HepG2 (cell line): ENCODE data around the gene POU6F1. TPM values are rescaled to one million over a fixed set of nuclear protein-coding genes. Genes with fewer than 3 reads are reported as not detected.

ENCODE experiments used
- ATAC-seq: fragments of 200-7000 bp; cut with Tn5 transposase; 3 replicates; pipeline ENCODE4 v1.9.1; 2020; ENCODE audit warnings: mild to moderate bottlenecking, moderate library complexity
- BruUV-seq: library from RNA; stranded (reverse); fragments of 400-500 nt; replicated peaks from 2 replicates; lab custom pipeline; 2021; lab: Mats Ljungman, UMichigan
- CTCF ChIA-PET: fragments of 300-600 bp; formaldehyde crosslinking; extraction: SDS; loops from one replicate; lab custom pipeline; 2021; ENCODE audit warnings: low total read pairs, inconsistent platforms, low intra/inter-chr PET ratio; lab: Yijun Ruan, JAX
- POLR2A ChIA-PET: fragments of 350-600 bp; sonication (Branson Sonifier 250); formaldehyde crosslinking; loops from one replicate; lab custom pipeline; 2020; ENCODE audit warnings: antibody characterized with exemption, inconsistent platforms; lab: Yijun Ruan, JAX
- DNase-seq: peaks from one replicate; pipeline ENCODE4 v3.0.0-alpha.2; 2015; ENCODE audit warnings: low spot score
- FAIRE-seq: peaks from 3 replicates; lab custom pipeline; 2011; peaks lifted over from hg19 to GRCh38; lab: Jason Lieb, UNC
- H2AFZ ChIP-seq: one replicate; pipeline ENCODE4 v1.6.1; 2011; ENCODE audit warnings: low read length, inconsistent platforms
- H3K27ac ChIP-seq: fragments of 300-600 bp; 3 replicates; pipeline ENCODE4 v1.8.0; 2011; ENCODE audit warnings: mixed run types, mild to moderate bottlenecking, mixed read lengths, low read length, inconsistent platforms; ENCODE audit not compliant: insufficient read depth; ENCODE audit errors: extremely low read length
- H3K27me3 ChIP-seq, 2 experiments: fragments of 200-600 bp in 1 of 2; 2 replicates in 1 of 2; 3 replicates in 1 of 2; pipeline versions ENCODE4 v1.6.0 to v1.8.0; 2011; ENCODE audit warnings: low read length in 2 of 2, mild to moderate bottlenecking in 2 of 2, moderate library complexity in 2 of 2, inconsistent platforms in 1 of 2; ENCODE audit not compliant: insufficient read depth in 2 of 2, control insufficient read depth in 1 of 2
- H3K36me3 ChIP-seq, 2 experiments: fragments of 200-600 bp in 1 of 2; replicated peaks in 1 of 2; 2 replicates in 1 of 2; 3 replicates in 1 of 2; pipeline versions ENCODE4 v1.5.1 to v1.8.0; 2011; ENCODE audit warnings: low read length in 2 of 2, inconsistent platforms in 1 of 2; ENCODE audit not compliant: insufficient read depth in 2 of 2, control insufficient read depth in 1 of 2
- H3K4me1 ChIP-seq: 2 replicates; pipeline ENCODE4 v1.5.1; 2012; ENCODE audit warnings: low read length, inconsistent platforms; ENCODE audit not compliant: insufficient read depth
- H3K4me2 ChIP-seq: 2 replicates; pipeline ENCODE4 v1.6.0; 2011; ENCODE audit warnings: low read depth, low read length, inconsistent platforms
- H3K4me3 ChIP-seq, 3 experiments: fragments of 200-600 bp in 1 of 3; sonication (generic), shearing (Covaris generic) in 1 of 3; replicated peaks in 1 of 3; 2 replicates each; pipeline ENCODE4 v1.5.1; 2011 to 2016; ENCODE audit warnings: low read length in 3 of 3, inconsistent platforms in 2 of 3, low read depth in 2 of 3, mild to moderate bottlenecking in 2 of 3, control low read depth in 1 of 3, mixed read lengths in 1 of 3; ENCODE audit not compliant: insufficient read depth in 1 of 3
- H3K79me2 ChIP-seq: one replicate; pipeline ENCODE4 v1.6.1; 2011; ENCODE audit warnings: low read length, inconsistent platforms; ENCODE audit not compliant: insufficient read depth
- H3K9ac ChIP-seq: 2 replicates; pipeline ENCODE4 v1.6.0; 2011; ENCODE audit warnings: mild to moderate bottlenecking, low read depth, low read length, inconsistent platforms; ENCODE audit not compliant: insufficient read depth
- H3K9me3 ChIP-seq: 2 replicates; pipeline ENCODE4 v1.5.1; 2012; ENCODE audit warnings: mild to moderate bottlenecking, low read length
- H4K20me1 ChIP-seq: 2 replicates; pipeline ENCODE4 v1.6.0; 2011; ENCODE audit warnings: inconsistent platforms, mild to moderate bottlenecking, low read length, moderate library complexity; ENCODE audit not compliant: insufficient read depth
- CCDC6 ChIP-seq: sonication (generic); formaldehyde crosslinking; IDR thresholded peaks from 2 replicates; pipeline ENCODE4 v1.8.1; 2022; ENCODE audit warnings: mild to moderate bottlenecking, missing genetic modification reagents, moderate library complexity
- GATAD2A ChIP-seq: IDR thresholded peaks from 2 replicates; pipeline ENCODE4 v1.6.1; 2016
- GZF1 ChIP-seq: sonication (generic); formaldehyde crosslinking; IDR thresholded peaks from 2 replicates; pipeline ENCODE4 v1.5.1; 2020; ENCODE audit warnings: mild to moderate bottlenecking, missing genetic modification reagents
- NBN ChIP-seq: fragments of 450-650 bp; conservative IDR thresholded peaks from 2 replicates; pipeline ENCODE4 v1.6.1; 2017
- ZNF773 ChIP-seq: sonication (generic); formaldehyde crosslinking; IDR thresholded peaks from 2 replicates; pipeline ENCODE4 v1.4.0; 2020; ENCODE audit warnings: missing genetic modification reagents, borderline replicate concordance
- WGBS: methylation state at CpG from one replicate; pipeline ENCODE4 v1.1.6; 2017; ENCODE audit warnings: low lambda C conversion rate; 5-methylcytosine and 5-hydroxymethylcytosine counted together
- in situ Hi-C: cut with HindIII; loops from 2 replicates; pipeline ENCODE4 v1.10.0; 2017; ENCODE audit warnings: low pct_unique_long_range_greater_than_20kb; ENCODE audit not compliant: extremely low pct_ligation_motif_present
- intact Hi-C: fragments of 100-400 bp; cut with micrococcal nuclease; formaldehyde crosslinking; loops from one replicate; pipeline ENCODE4 v1.10.0; 2022; ENCODE audit not compliant: unreplicated experiment
- polyA plus RNA-seq, 8 experiments: library from polyadenylated mRNA; depleted of rRNA in 3 of 8; stranded (reverse) in 7 of 8; unstranded in 1 of 8; fragments of >200 nt; fragmentation: Illumina TruSeq in 4 of 8; extraction: Trizol in 4 of 8; gene quantifications; 2 replicates each; pipeline versions ENCODE4 v1.2.1 to v1.2.3, GENCODE V29; 2011 to 2016; ENCODE audit warnings: low read depth in 4 of 8, missing spikeins in 1 of 8, mixed read lengths in 1 of 8; ENCODE audit not compliant: insufficient read depth in 1 of 8
- total RNA-seq, 5 experiments: library from RNA; depleted of rRNA; stranded (reverse); fragments of >200 nt; fragmentation: Illumina TruSeq; extraction: Trizol; gene quantifications; 2 replicates each; pipeline ENCODE4 v1.2.3, GENCODE V29; 2016; ENCODE audit warnings: low read depth in 1 of 5
- TF ChIP-seq, protein P1 (sequence below): sonication (generic); formaldehyde crosslinking; IDR thresholded peaks from 2 replicates; pipeline ENCODE4 v1.8.0; 2022; ENCODE audit warnings: mild to moderate bottlenecking, missing genetic modification reagents, borderline replicate concordance
- TF ChIP-seq, protein P2 (sequence below): sonication (generic); formaldehyde crosslinking; IDR thresholded peaks from 2 replicates; pipeline ENCODE4 v1.5.1; 2020; ENCODE audit warnings: mild to moderate bottlenecking, missing genetic modification reagents, borderline replicate concordance
- TF ChIP-seq, protein P3 (sequence below): sonication (generic); formaldehyde crosslinking; conservative IDR thresholded peaks from 2 replicates; pipeline ENCODE4 v1.8.0; 2022; ENCODE audit warnings: low read depth, missing genetic modification reagents

POU6F1 gene
- total and polyA plus RNA-seq, 2 of the 13 experiments (the other 11 are each of a cell fraction or from before 2014, with no cell fraction given): 0.48 to 0.51 TPM

DNA sequence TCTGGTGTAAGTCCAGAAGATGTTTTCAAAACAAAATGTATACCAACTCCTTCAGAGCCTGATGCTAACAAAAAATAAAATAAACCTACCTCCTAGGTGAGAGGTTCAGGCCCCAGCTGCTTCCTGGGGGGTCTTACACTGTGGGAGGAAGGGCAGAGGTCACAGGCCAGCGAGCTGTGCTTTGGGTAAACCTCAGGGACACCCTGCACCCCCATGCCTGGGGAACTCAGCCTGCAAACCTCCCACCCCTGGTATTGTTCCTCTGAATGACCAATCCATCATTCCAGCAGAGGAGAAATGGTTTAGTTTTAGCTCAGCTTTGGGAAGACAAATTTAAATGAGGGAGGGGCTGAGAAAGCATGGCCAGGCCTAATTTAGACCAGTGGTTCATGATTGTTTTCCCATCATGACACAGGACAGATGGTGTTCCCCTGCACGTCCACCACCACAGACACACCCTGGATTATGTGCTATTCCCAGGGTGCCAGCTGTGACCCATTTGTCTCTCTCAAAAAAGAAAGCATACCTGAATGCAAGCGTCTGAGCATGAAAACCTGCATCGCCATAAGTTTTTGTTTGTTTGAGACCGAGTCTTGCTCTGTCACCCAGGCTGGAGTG is 30.4 kb downstream of the POU6F1 start:
- no peak overlapping the region for H3K4me3 ChIP-seq
- no peaks in the 10 kb centered on the region for H4K20me1 ChIP-seq
- DNase-seq: no peak
- no peak overlapping the region for H2AFZ ChIP-seq
- 23% methylated on average over 5 of the region's 5 CpGs for WGBS
- H3K4me1 ChIP-seq: peaks cover 48% of the 10 kb centered on the region
- intact Hi-C loops (no loop called here), in situ Hi-C loops (no loop called here)
- no peak overlapping the region for H3K27ac ChIP-seq
- BruUV-seq: no TSS peak
- H3K4me2 ChIP-seq: peak overlapping the region; percentile 44
- no peaks in the 10 kb centered on the region for H3K79me2 ChIP-seq
- peaks cover 0 to 14% of the 10 kb centered on the region in 2 experiments; a peak in 2 of 5 replicates for H3K27me3 ChIP-seq
- no peak for FAIRE-seq
- TF ChIP-seq, protein P1, sequence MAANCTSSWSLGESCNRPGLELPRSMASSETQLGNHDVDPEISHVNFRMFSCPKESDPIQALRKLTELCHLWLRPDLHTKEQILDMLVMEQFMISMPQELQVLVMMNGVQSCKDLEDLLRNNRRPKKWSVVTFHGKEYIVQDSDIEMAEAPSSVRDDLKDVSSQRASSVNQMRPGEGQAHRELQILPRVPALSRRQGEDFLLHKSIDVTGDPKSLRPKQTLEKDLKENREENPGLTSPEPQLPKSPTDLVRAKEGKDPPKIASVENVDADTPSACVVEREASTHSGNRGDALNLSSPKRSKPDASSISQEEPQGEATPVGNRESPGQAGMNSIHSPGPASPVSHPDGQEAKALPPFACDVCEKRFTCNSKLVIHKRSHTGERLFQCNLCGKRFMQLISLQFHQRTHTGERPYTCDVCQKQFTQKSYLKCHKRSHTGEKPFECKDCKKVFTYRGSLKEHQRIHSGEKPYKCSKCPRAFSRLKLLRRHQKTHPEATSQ (CRISPR knock-in tag): no peak
- TF ChIP-seq ZNF773 (no peak), CCDC6 (no peak), NBN (no peak), GATAD2A (no peak), GZF1 (CRISPR knock-in tag) (no peak)
- TF ChIP-seq, protein P2, sequence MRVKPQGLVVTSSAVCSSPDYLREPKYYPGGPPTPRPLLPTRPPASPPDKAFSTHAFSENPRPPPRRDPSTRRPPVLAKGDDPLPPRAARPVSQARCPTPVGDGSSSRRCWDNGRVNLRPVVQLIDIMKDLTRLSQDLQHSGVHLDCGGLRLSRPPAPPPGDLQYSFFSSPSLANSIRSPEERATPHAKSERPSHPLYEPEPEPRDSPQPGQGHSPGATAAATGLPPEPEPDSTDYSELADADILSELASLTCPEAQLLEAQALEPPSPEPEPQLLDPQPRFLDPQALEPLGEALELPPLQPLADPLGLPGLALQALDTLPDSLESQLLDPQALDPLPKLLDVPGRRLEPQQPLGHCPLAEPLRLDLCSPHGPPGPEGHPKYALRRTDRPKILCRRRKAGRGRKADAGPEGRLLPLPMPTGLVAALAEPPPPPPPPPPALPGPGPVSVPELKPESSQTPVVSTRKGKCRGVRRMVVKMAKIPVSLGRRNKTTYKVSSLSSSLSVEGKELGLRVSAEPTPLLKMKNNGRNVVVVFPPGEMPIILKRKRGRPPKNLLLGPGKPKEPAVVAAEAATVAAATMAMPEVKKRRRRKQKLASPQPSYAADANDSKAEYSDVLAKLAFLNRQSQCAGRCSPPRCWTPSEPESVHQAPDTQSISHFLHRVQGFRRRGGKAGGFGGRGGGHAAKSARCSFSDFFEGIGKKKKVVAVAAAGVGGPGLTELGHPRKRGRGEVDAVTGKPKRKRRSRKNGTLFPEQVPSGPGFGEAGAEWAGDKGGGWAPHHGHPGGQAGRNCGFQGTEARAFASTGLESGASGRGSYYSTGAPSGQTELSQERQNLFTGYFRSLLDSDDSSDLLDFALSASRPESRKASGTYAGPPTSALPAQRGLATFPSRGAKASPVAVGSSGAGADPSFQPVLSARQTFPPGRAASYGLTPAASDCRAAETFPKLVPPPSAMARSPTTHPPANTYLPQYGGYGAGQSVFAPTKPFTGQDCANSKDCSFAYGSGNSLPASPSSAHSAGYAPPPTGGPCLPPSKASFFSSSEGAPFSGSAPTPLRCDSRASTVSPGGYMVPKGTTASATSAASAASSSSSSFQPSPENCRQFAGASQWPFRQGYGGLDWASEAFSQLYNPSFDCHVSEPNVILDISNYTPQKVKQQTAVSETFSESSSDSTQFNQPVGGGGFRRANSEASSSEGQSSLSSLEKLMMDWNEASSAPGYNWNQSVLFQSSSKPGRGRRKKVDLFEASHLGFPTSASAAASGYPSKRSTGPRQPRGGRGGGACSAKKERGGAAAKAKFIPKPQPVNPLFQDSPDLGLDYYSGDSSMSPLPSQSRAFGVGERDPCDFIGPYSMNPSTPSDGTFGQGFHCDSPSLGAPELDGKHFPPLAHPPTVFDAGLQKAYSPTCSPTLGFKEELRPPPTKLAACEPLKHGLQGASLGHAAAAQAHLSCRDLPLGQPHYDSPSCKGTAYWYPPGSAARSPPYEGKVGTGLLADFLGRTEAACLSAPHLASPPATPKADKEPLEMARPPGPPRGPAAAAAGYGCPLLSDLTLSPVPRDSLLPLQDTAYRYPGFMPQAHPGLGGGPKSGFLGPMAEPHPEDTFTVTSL (CRISPR knock-in tag): no peak
- TF ChIP-seq, protein P3, sequence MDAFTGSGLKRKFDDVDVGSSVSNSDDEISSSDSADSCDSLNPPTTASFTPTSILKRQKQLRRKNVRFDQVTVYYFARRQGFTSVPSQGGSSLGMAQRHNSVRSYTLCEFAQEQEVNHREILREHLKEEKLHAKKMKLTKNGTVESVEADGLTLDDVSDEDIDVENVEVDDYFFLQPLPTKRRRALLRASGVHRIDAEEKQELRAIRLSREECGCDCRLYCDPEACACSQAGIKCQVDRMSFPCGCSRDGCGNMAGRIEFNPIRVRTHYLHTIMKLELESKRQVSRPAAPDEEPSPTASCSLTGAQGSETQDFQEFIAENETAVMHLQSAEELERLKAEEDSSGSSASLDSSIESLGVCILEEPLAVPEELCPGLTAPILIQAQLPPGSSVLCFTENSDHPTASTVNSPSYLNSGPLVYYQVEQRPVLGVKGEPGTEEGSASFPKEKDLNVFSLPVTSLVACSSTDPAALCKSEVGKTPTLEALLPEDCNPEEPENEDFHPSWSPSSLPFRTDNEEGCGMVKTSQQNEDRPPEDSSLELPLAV (CRISPR knock-in tag): no peak
- CTCF ChIA-PET: no interaction called here
- ATAC-seq: no peak
- H3K9me3 ChIP-seq: no peaks in the 10 kb centered on the region
- POLR2A ChIA-PET: interaction anchor here (1.1 to 1.3 kb wide), 2 partner anchors 9 to 31 kb away, joined by 3 to 5 read pairs; partner anchors contain the start of gene POU6F1
- no peak overlapping the region for H3K9ac ChIP-seq
- H3K36me3 ChIP-seq: no peaks in the 10 kb centered on the region
